HG02885 (cell line): ENCODE data around the gene KCNMB1.

Source experiments
- ATAC-seq: cut with Tn5 transposase; IDR thresholded peaks from one replicate; pipeline ENCODE4 v1.9.1; 2021; ENCODE audit warnings: mild to moderate bottlenecking; ENCODE audit not compliant: unreplicated experiment, poor library complexity

KCNMB1 gene

DNA sequence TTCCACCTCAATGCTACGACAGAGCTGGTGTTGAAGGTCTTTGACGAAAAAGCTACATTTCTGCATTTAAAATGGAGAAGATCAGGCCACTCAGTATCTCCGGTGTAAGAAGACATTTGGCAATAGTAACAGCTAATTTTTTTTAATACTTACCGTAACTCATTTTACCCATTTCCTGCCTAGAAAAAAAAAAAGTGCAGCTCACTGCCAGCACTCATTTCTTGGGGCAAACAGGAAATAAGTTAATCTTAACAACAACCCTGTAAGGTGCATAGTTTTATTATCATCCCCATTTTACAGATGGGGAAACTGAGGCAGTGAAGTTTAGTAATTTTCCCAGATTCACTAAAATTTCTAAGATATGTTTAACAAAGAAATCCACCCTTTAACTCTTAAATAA is 27.4 kb upstream of the KCNMB1 start:
- ATAC-seq = no peak

DNA sequence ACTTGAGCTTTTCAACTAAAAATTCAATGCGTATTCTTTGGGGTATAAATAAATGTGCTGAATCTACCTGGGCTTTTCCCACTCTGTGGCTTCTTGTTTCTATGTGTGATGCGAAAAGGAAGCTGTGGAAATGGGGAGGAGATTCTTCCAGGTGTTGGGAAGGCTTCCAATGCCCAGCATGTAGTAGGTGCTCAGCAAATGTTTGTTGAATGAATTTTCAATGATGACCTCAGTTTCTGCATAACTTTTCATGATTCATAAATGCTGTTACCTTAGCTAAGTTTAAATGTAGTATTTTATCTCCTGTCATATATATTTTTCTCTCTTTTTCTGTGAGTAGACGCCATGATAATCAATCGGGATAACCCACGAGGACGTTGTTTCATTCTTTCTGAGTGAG is 25.6 kb upstream of the KCNMB1 start:
- ATAC-seq = no peak

DNA sequence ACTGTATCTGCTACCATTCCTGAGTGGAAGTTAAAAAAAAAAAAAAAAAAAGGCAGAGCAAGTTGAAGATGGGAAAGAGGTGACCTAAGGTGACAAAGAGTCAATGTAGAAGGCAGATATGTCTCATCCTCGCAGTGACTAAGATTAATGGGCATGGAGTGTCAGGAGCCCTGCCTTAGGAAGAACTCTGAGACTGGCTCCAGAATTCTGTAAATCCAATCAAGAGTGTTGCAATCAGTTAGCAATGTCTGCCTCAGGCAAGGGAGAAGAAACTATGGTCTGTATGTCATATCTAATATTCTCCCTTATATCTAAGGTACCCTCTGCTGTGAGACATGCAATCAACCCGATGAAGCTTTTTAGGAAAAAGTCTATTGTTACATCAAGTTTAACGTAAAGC is 24.7 kb upstream of the KCNMB1 start:
- ATAC-seq = no peak

DNA sequence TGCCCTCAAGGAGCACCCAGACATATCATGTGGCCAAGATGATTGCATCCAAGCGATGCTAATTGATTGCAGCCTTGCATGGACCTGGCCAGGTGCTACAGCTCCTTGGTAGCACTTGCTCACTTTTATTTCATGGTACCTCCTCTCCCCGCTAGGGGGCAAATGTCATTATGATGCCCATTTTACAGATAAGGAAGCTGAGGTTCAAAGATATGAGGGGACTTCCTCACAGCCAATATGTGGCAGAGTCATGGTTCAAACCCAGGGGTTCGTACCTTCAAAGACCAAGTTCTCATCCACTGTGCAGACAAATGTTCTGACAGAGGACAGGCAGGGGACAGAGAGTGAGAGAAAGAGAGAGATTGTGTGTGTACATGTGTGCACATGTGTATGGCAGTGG is 21.9 kb upstream of the KCNMB1 start:
- ATAC-seq = no peak

DNA sequence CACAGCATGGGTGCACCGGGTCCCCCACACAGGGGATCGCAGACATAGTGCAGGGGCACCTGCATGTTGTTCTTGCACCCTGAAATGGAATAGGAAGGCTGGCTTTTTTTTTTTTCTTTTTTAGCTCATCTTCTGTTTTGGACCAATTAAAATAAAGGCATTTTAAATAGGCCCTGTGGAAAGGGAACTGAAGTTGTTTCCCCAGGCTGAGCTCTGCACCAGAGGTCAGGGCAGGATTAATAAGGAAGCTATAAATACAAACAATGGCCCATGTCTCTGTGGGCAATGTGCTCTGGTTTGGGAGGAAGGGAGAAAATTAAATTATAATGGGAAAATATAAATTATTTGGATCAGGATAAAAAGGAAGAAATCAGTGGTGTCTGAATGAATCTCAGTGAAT is 21.2 kb upstream of the KCNMB1 start:
- no peak for ATAC-seq

DNA sequence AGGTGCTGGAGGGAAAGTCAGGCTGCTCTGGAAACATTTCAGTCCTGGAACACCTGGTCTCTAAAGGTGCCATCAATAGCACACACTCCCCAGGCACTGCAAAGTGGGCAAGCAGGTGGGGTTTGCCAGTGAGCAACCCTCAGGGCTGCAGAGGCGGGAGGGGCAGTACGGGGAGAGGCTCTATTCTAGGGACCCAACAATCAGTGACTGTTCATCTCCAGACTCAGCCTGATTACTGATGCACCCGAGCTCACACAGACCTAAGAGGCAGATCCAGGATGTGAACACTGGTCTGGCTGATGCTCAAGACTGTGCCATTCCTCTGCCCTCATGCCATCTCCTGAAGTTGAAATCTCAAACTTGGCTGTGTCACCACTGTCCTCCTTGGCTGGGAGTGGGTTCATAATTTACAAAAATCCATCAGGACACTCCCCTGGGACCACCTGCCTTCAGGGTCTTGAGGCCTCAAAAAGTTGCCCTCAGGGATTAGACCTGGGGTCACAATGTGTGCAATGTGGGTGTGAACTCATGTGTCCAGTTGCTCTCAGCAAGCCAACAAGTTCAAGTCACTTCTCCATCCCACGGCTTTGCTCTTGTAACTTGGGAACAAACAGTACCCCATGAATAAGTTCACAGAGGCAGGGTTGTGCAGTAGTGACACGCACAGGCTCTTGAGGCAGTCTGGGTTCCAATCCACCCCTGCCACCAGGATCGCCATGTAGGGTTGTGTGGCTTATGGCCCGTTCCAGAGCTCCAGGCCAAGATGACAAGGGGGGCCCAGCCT is 19.9 kb upstream of the KCNMB1 start:
- no peak for ATAC-seq

DNA sequence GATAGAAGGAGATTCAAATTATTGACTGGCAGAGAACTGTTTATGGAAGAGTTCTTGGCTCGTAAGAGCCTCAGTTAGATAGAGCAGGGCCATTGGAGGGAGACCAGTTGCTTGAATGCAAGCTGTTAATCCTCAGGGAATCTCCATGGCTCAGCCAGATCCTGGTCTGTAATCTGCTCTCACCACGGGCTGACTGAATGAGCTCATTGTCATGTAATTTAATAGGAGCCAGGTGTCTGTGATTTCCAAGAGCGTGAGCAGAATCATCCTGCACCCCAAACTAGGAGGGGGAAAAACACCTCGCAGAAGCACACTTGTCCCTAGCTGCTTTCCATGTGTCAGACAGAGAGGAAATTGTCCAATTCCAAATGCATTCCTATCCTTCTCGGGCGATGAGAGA is 19.1 kb upstream of the KCNMB1 start:
- ATAC-seq = no peak

DNA sequence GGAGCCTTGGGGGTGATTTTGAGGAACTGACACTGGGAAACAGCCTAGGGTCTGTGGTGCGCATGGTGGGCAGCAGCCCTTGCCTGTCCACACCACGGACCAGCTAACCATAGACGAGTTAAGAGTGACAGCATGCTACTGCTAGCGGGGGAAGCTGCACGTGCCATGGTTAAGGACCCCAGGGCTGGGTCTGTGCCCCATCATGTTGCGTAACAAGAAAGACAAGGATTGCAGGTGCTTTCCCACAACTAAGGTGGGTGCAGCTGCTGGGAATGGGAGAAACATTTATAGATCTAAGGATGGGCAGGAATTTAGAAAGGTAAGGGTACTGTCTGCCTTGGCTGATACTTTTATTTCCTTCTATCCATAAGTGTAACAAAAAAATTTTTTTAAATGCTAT is 17.9 kb upstream of the KCNMB1 start:
- ATAC-seq = no peak

DNA sequence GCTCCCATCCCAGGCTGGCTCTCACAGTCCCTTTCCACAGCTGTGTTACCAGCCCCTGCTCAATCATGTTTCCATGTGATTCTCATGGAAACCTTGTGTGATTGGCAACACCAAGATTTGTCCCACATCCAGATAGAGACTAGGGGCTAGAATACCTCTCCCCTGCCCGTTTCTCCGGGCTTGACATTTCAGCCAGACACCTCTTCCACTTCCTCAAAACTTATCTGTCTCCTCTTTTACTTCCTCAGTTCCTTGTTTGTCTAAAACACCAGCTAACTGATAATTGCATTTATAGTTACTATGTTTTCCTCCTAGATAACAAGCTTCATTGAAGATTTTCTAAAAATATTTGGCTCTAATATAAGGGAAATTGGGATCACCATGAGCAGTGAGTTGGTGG is 16.6 kb upstream of the KCNMB1 start:
- ATAC-seq = no peak

DNA sequence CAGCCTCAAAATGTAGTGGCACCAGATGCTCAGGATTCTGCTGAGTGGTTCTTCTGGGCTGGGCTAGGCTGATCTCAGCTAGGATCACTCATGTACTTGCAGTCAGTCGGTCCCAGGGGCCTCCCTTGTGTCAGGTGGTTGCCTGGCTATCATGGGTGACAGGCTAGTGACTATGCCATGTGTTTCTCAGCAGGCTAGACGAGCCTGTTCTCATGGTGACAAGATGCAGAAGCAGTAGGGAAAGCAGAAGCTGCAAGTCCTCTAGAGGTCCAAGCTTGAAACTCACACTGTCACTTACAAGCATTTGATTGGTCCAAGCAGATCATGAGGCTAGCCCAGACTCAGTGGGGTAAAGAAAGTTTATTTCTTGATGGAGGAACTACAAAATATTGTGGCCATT is 15.2 kb upstream of the KCNMB1 start:
- ATAC-seq = no peak

DNA sequence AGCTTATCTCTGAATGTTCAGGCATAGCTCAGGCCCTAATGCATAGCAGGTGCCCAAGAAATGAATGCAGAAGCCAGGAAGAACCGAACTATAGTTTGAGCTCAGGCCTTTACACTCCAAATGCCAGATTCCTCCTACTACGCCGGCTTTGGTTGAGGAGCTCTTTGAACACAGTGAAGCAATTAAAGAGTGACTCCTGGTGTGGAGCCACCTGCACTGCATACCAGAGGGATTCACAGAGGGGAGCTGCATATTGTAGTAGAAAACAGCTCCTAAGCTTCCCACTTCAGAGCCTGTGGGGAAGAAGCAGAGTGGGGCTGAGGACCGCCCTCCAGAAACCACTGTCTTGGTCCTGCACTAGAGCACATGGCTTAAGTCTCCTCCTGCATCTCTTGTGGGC is 14.5 kb upstream of the KCNMB1 start:
- no peak for ATAC-seq

DNA sequence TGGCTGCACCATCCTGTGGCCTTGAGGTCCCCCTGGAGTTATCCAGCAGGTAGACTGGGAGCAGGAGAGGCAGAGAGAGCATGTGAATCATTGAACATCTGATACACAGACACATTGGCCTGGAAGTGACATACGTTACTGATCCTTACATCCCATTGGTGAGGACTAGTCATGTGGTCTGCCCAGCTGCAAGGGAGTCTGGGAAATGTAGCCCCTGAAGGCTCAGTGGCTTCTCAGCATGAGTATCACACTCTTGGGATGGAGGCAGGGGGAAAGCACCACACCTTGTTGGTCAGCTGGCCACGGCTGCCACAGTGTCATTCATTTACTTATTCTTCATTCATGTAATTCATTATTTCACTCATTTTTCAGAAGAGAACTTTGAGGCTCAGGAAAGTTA is 13.3 kb upstream of the KCNMB1 start:
- no peak for ATAC-seq

DNA sequence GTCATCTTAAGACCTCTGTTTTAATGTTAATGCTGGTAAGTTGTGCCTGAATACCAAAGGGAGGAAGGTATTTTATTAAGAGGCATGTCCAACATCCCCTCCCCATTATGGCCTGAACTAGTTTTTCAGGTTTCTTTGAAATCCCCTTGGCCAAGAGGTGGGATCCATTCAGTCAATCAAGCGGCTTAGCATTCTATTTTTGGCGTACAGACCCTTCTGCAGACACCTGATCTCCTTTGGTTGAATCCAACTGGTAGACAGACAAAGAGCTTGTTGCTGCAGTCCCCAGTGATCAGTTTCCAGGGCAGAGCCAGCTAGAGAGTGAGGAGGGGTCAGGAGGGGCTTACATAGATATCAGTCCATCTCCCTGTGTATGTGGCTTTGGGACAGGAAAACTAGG is 7.9 kb upstream of the KCNMB1 start:
- ATAC-seq = no peak

DNA sequence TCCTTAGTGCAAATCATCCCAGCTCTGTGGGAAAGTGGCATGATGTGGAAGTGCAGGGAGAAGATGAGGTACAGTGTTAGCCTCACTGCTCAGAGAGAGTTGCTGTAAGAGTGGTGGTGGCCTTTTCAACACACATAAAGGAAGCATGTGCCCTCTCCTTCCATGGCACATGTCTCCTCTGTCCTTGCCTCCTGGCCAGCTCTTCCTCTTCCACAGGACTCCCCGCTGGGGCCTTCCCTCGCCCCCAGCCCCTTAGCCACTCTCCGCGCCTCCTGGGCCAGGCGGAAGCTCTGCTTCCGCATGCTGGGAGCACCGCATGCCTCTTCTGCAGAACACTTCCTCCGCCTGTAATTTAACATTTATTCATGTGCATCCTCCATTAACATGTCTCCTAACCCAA is 4.8 kb upstream of the KCNMB1 start:
- no peak for ATAC-seq

DNA sequence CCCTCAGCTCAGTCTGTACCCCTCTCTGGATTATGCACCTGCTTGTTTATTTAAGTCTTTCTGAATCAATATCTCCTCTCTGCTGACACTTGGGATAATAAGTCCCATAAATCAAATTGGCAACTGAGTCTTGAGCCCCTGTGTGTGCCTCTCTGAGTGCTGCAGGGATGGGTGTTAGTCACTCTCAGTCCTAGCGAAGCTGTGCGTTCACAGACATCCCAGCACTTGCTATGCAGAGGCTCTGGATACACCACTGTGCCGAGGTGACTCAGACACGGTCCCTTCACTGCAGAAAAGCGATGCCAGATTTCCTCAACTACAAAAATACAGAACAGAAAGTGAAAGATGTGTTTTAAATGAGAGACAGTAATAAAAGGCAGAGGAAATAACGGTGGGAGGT is 4.1 kb upstream of the KCNMB1 start:
- ATAC-seq = no peak

DNA sequence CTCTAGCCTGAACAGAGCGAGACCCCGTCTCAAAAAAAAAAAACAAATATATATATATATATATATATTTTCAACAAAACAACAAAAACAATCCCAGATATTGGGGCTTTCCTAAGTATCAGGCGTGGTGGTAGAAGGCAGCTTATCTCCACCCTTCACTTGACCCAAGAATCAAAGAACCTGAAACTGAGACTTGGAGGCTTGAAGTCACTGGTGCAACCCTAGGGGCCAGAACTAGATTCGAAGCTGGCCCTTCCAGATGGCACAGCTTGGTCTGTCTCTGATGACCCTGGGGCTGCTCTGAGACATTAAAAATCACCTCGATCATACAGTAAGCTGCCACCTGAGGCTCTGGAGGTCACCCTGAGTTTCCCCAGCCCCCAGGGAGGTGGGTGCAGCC is 1.3 kb upstream of the KCNMB1 start:
- ATAC-seq = no peak

DNA sequence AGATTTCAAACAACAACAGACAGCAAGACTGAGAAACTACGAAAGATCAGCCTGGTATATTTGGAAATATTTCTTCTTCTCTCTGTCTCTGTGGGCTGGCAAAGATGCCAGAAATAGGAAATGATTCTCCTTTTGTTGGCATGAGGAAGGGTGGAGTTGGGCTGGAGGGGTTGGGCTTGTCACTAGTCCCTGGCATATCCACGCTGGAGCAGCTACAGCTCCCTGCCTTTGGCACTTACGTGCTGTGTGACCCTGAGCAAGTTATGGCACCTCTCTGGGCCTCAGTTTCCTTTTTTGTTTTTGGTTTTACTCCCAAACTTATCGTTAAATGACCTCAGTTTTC is 354 bp upstream of the KCNMB1 start:
- no peak for ATAC-seq

DNA sequence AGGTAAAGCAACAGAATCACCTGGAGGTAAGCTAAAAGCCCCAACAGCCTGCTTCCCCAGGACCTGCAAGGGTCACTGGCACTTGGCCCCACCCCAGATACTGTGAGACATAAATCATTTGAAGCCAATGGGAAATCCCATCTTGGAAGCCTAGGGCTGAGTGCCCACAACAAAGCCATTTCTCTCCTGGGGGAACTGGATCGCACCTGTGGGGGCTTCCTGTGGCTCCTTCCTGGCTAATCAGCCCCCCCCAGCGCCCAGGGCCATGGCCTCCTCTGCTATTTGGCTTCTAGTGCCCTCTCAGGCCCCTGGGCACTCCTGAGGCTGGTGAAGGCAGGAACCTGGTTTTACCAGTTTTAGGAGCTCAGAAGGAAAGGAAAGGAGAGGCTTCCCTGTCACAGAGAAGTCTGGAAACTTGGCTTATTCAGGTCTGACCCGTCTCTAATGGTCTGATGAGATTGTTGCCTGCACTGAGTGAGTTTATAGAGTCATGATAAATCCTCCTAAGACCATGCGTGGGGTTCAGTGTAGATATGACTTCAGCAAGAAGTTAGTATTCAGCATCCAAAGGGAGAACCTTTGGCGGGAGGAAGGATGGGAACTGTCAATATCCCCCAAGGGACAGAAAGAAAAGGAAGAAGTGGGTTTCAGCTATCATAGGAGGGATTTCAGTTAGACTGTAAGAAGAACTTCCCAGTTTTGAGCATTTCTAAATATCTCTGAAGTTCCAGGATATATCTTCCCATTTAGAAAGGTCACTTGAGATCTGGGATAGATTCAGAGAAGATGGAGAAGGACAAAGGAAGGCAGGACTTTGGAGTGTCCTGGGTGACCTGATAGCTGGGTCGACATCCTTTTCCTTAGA is 1.2 kb downstream of the KCNMB1 start:
- ATAC-seq = no peak

DNA sequence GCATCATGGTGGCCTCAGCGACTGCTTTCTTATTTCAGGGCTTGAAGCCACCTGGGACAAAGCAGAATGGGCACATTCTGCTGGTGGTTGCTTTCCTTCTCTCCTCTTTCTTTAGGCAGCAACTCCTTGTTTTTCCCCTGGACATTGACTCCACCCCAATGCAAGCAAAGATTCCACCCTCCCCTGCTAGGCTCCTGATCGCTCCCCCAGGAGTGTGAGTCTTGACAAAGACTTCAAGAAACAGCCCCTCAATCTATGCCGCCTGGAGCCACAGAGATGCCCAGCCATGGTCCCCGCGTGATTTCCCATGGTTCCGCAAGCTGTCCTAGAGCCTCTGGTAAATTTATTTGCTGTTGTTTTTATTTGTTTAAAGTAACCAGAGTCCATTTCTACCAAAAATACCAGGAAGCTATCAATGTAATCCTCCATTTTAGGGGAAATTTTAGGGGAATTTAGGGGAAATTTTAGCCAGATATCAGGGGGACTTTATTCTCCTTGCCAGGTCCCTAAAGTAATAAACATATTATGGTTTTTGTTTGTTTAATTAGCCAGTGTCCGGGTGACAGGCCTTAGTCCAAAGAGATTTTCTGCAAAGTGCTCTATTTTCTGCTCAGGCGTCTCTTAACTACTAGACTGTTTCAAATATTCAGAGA is 2.3 kb downstream of the KCNMB1 start:
- no peak for ATAC-seq

DNA sequence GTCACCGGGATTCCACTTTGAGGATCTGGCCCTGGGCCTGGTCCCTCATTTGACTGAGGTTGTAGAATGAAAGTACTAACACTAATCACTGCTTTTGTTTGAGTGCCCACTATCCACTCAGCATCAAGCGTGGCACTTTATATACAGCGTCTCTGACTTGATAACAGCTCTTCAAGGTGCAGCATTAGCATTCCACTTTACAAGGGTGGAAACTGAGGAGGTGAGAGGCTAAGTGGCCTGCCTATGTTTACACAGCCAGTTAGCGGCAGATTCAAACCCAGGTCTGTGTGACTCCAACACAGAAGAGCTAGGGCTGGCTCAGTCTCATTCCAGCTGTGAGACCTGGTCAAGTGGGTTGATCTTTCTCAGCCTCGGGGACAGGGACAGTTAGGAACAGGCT is 5.9 kb downstream of the KCNMB1 start:
- ATAC-seq = no peak

DNA sequence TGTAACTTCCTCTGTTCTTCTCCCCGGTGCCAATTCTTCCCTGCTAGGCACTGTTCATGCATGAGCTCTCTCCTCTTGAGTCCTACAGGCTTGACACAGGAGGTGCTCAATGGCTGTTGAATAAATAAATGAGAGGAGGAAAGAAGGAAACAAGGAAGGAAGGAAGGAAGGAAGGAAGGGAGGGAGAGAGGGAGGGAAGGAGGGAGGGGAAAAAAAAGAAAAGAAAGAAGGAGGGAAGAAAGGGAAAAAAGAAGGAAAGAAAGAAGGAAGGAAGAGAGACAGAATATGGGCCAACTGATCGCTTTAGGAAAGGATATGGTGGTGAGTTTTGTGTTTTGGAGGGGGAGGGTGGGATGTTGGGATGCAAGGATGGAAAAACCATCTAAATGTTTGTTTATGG is 6.4 kb downstream of the KCNMB1 start:
- no peak for ATAC-seq
